Glutamatergic neuron (in vitro differentiated cells): Measurements from ENCODE around the gene EPHA2. TPM values are rescaled to one million over a fixed set of nuclear protein-coding genes. Genes with fewer than 3 reads are reported as not detected.

Source experiments
- DNase-seq: peaks from one replicate; pipeline ENCODE4 v3.0.0; 2022
- H3K27ac Mint-ChIP-seq: one replicate; pipeline ENCODE4 v1.8.0; 2020; ENCODE audit warnings: mild to moderate bottlenecking, mixed read lengths, inconsistent platforms; ENCODE audit not compliant: unreplicated experiment
- H3K27me3 Mint-ChIP-seq: one replicate; pipeline ENCODE4 v1.8.0; 2020; ENCODE audit warnings: mild to moderate bottlenecking, moderate library complexity, mixed read lengths, inconsistent platforms; ENCODE audit not compliant: unreplicated experiment
- H3K36me3 Mint-ChIP-seq: one replicate; pipeline ENCODE4 v1.8.0; 2020; ENCODE audit warnings: mild to moderate bottlenecking, mixed read lengths, inconsistent platforms; ENCODE audit not compliant: unreplicated experiment
- H3K4me1 Mint-ChIP-seq: one replicate; pipeline ENCODE4 v1.8.0; 2020; ENCODE audit warnings: mild to moderate bottlenecking, low read depth, mixed read lengths, inconsistent platforms; ENCODE audit not compliant: unreplicated experiment
- H3K4me3 Mint-ChIP-seq: one replicate; pipeline ENCODE4 v1.8.0; 2020; ENCODE audit warnings: mild to moderate bottlenecking, mixed read lengths, inconsistent platforms; ENCODE audit not compliant: unreplicated experiment
- H3K9me3 Mint-ChIP-seq: one replicate; pipeline ENCODE4 v1.8.0; 2020; ENCODE audit warnings: mild to moderate bottlenecking, moderate library complexity, mixed read lengths, inconsistent platforms; ENCODE audit not compliant: unreplicated experiment
- total RNA-seq: library from RNA; stranded (reverse); fragmentation: NEBNext Ultra II Directional; extraction: Animal tissue kit (Norgen Biotek cat#: 25700); gene quantifications from one replicate; pipeline ENCODE4 v1.2.1, GENCODE V29; 2021; ENCODE audit not compliant: unreplicated experiment
- TF ChIP-seq, protein P1 (sequence below): fragments of 200-600 bp; sonication (generic); IDR thresholded peaks from one replicate; pipeline ENCODE4 v1.5.0; 2021; ENCODE audit not compliant: partially characterized antibody, unreplicated experiment

EPHA2 gene
- total RNA-seq, 1 donor from 2014 or later = 0.29 TPM

DNA sequence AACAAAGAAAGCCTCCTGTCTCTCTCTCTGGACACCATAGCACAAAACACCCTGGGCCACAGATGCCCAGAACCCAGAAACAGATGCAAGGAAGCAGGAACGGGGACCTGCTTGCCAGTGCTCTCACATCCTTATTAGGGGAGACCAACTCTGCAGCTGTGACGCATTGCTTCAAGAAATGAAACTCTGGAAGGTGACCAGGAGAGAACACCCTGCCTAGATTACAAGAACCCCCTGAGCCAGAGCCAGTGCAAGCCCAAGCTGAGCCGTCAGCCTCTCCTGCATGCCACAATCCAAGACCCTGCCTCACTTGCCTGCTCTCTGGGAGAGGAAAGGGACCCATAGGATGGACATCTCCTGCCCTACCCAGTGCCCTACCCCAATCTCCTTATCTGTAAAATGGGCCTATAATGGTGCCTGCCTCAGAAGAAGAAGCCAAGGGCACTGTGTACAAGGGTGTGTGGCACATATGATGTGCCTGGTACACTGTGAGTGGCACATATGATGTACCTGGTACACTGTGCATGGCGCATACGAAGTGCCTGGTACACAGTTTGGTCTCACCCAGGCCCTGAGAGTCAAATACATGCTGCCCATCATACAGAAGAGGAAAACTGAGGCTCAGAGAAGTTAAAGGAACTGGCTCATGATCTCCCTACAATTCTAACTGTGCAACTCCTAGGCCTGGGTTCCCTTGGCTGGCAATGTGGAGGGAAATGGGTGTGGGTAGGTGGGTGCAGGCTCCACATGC is 65.6 kb downstream of the EPHA2 start:
- peaks cover 6% of the 10 kb centered on the region for H3K27me3 Mint-ChIP-seq
- no peak overlapping the region for H3K4me3 Mint-ChIP-seq
- H3K36me3 Mint-ChIP-seq = no peaks in the 10 kb centered on the region
- peaks cover 7% of the 10 kb centered on the region for H3K9me3 Mint-ChIP-seq
- no peaks in the 10 kb centered on the region for H3K4me1 Mint-ChIP-seq
- no peak for DNase-seq
- TF ChIP-seq, protein P1, sequence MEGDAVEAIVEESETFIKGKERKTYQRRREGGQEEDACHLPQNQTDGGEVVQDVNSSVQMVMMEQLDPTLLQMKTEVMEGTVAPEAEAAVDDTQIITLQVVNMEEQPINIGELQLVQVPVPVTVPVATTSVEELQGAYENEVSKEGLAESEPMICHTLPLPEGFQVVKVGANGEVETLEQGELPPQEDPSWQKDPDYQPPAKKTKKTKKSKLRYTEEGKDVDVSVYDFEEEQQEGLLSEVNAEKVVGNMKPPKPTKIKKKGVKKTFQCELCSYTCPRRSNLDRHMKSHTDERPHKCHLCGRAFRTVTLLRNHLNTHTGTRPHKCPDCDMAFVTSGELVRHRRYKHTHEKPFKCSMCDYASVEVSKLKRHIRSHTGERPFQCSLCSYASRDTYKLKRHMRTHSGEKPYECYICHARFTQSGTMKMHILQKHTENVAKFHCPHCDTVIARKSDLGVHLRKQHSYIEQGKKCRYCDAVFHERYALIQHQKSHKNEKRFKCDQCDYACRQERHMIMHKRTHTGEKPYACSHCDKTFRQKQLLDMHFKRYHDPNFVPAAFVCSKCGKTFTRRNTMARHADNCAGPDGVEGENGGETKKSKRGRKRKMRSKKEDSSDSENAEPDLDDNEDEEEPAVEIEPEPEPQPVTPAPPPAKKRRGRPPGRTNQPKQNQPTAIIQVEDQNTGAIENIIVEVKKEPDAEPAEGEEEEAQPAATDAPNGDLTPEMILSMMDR = no peak
- H3K27ac Mint-ChIP-seq = no peak overlapping the region

DNA sequence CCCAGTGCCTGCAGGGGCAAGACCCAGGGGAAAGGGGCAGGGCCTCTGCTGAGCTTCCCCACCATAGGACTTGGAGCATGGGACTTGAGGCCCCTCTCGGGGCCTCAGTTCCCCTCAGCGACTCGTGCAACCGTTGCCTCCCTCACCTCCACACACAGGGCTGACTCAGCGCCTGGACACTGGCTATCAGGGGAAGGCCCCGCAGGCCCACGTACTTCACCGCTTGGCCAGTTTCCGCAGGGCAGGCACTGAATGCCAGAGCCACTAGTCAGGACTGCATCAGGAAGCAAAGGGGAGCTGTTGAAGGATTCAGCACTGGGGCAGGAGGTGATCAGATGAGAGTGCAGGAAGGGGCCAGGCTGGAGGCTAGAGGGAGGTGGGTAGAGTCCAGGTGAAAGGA is 66.9 kb downstream of the EPHA2 start:
- Mint-ChIP-seq H3K9me3 (peaks cover 6% of the 10 kb centered on the region), H3K4me3 (no peak overlapping the region), H3K27me3 (peaks cover 3% of the 10 kb centered on the region), H3K4me1 (no peaks in the 10 kb centered on the region), H3K36me3 (no peaks in the 10 kb centered on the region), H3K27ac (no peak overlapping the region)
- TF ChIP-seq, protein P1 = no peak
- no peak for DNase-seq

DNA sequence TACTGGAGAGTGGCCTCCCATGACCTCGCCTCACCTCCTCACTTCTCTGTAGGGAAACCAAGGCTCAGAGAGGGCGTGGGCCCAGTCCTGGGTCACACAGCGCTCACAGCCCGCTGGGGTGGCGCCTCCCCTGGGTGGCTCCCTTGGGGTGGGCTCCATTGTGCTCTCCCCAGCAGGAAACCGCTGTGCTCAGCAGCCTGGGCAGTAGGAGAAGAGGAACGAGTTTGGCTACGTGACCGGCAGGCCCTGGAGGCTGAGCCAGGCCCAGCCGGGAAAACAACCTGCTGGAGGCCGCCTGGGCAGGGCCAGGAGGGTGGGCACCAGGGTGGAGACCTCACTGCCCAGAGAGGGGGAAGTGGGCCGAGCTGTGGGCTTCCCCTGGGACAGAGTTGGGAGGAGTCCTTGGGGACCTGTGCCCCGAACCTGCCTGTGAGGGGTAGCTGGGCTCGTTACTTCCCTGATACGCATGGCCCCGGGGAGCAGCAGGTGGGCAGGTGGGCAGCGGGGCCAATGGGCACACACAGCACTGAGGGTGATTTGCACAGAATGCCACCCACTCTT is 67.4 kb downstream of the EPHA2 start:
- H3K4me3 Mint-ChIP-seq = no peak overlapping the region
- no peak overlapping the region for H3K27ac Mint-ChIP-seq
- TF ChIP-seq, protein P1 = no peak
- no peak for DNase-seq
- H3K27me3 Mint-ChIP-seq = peaks cover 2% of the 10 kb centered on the region
- H3K4me1 Mint-ChIP-seq = no peaks in the 10 kb centered on the region
- H3K9me3 Mint-ChIP-seq = peaks cover 5% of the 10 kb centered on the region
- no peaks in the 10 kb centered on the region for H3K36me3 Mint-ChIP-seq

DNA sequence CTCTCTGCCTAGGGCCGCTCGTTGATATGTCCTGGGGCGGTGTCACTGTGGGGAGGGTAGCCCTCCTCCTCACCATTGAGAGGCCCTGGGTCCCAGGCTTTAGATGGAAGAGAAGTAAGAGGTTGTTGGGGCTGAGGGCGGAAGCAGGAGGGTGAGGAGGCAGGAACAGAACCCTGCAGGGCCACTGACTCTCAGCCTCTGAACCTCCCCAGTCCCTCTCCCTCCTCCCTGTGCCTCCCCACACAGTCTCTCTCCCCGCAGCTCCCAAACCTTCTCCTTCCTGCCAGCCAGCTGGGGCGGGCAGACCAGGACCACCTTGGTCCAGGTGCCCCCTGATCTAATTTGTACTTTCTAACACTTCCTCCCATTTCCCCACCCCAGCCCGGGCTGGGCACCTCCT is 68.1 kb downstream of the EPHA2 start:
- DNase-seq = no peak
- H3K9me3 Mint-ChIP-seq = peaks cover 7% of the 10 kb centered on the region
- TF ChIP-seq, protein P1 = no peak
- H3K4me1 Mint-ChIP-seq = no peaks in the 10 kb centered on the region
- no peak overlapping the region for H3K4me3 Mint-ChIP-seq
- peaks cover 2% of the 10 kb centered on the region for H3K27me3 Mint-ChIP-seq
- no peak overlapping the region for H3K27ac Mint-ChIP-seq
- H3K36me3 Mint-ChIP-seq = no peaks in the 10 kb centered on the region

DNA sequence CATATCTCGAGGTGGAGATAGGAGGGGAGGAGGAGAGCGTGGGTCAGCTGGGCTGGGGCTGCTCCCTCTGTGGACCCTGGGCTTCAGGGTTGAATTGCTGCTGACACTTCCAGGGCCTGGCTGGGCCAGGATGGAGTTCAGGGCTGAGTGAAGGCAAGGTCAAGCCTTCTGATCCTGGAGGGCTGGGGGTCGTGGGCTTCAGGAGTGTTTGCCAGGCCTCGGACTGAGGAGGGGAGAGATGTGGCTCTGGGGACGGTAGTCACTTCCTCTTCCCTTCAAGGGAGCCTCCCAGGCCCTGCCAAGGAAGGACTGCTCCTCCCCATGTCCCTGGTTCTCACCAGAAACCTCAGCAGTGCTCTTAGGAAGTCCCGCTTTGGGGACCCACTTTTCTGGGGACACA is 70.3 kb downstream of the EPHA2 start:
- Mint-ChIP-seq H3K4me1 (no peaks in the 10 kb centered on the region), H3K36me3 (no peaks in the 10 kb centered on the region), H3K27me3 (peaks cover 2% of the 10 kb centered on the region), H3K27ac (no peak overlapping the region), H3K9me3 (peaks cover 5% of the 10 kb centered on the region), H3K4me3 (no peak overlapping the region)
- no peak for DNase-seq
- TF ChIP-seq, protein P1 = no peak
